ENCODE measurements around the gene CGNL1.

Gene CGNL1

DNA sequence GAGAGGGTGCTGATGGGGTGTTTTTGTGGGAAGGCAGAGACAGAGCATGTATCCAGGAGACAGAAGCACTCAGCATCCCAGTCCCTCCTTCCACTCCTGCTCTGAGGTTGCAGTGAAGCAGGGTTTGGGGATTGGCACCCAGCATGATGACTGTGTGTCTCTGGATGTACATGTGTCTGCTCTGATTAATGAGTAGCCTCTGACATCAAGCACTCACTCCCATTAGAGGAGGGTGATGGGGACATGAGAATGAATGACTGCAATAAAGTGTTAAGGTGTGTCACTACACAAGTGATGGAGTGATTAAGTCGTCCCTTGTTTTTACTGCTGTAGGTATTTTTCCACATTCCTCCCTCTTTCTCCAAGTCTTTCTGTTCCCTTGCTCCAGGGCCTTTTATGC lies 205.8 kb downstream of the CGNL1 start:
- no peaks in the 10 kb centered on the region for H3K36me3 Mint-ChIP-seq (ENCODE audit: low read depth)
- H3K27me3 Mint-ChIP-seq (ENCODE audit: low read depth) = peaks cover 12% of the 10 kb centered on the region
- H3K27ac Mint-ChIP-seq = no peak overlapping the region
- no peak for DNase-seq (ENCODE audit: low spot score)
- H3K4me3 Mint-ChIP-seq = no peak overlapping the region
- H3K9me3 Mint-ChIP-seq = peaks cover 14% of the 10 kb centered on the region
- H3K4me1 Mint-ChIP-seq (ENCODE audit: low read depth) = peaks cover 6% of the 10 kb centered on the region

DNA sequence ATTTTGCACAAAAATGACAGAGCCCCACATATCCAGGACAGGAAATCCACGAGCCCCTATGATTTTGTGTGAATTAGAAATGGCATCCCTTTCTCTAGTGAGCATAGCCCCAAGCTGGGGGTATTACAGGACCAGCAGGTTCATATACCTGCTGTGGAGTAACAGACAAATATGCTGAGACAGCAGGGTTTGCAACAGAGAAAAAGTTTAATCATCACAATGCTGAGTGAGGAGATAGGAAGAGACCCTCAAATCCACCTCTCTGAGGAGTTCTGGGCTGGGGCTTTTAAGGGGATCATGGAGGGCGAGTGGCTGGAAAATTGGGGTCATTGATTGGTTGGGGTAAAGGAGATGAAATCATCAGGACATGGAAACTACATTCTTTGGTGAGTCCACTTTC lies 207.0 kb downstream of the CGNL1 start:
- no peak overlapping the region for H3K4me3 Mint-ChIP-seq
- peaks cover 17% of the 10 kb centered on the region for H3K4me1 Mint-ChIP-seq (ENCODE audit: low read depth)
- peaks cover 14% of the 10 kb centered on the region for H3K9me3 Mint-ChIP-seq
- no peak for DNase-seq (ENCODE audit: low spot score)
- H3K36me3 Mint-ChIP-seq (ENCODE audit: low read depth) = no peaks in the 10 kb centered on the region
- no peak overlapping the region for H3K27ac Mint-ChIP-seq
- peaks cover 9% of the 10 kb centered on the region for H3K27me3 Mint-ChIP-seq (ENCODE audit: low read depth)

DNA sequence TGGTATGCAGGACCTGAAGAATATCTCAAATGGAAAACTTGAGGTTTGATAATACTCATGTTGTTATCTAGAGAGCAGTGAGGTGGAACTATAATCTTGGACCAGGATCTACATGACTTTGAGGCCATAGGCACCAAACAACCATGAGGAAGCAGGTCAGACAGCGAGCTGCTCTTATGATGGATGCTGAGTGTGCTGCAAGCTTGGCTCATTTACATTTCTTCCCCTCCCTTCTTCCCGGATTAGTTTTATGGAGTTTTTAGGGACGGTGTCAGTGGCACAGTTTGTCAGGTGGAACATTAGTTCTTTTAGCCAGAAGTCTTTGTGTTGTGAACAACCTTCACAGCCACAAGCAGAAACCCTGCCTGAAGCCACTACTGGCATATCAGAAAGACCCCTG lies 207.4 kb downstream of the CGNL1 start:
- no peak overlapping the region for H3K27ac Mint-ChIP-seq
- H3K9me3 Mint-ChIP-seq = peaks cover 14% of the 10 kb centered on the region
- H3K4me1 Mint-ChIP-seq (ENCODE audit: low read depth) = peaks cover 17% of the 10 kb centered on the region
- no peak overlapping the region for H3K4me3 Mint-ChIP-seq
- DNase-seq (ENCODE audit: low spot score) = no peak
- H3K36me3 Mint-ChIP-seq (ENCODE audit: low read depth) = no peaks in the 10 kb centered on the region
- peaks cover 9% of the 10 kb centered on the region for H3K27me3 Mint-ChIP-seq (ENCODE audit: low read depth)

DNA sequence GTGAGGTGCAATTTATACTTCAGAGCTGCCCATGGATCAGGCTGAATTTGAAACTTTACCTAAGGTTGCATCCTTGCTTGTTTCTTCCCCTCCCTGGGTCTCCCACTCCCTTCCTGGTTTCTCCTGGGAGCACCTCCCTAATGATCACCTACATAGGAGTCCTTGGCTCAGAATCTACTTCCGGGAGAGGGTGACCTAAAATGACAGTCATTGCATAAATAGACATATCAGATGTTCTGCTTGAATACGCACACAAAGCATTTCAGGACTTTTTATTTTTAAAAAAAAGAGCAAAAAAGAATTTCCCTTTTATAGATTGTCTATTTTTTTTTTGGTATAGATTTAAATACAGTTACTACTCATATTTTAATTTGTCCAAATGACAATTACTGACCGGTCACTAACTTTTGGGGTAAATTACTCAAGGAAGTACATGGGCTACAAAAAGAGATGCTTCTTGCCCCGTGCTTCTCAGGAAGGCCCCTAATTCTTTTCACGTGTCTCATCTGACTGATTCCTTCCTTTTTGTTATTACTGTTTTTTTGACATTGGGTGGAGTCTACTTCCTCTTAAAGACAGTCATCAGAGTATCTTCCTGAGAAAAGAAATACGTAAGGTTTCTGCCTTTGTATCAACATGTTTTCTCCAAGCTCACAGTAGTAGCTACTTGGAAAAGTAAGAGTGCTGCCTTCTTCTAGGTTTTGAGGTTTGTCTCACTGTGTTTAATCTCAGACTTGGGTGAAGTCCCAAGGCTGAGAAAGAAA lies 210.5 kb downstream of the CGNL1 start:
- Mint-ChIP-seq H3K27ac (peak overlapping the region; percentile 82), H3K4me3 (peak overlapping the region; percentile 30), H3K9me3 (peaks cover 14% of the 10 kb centered on the region), H3K27me3 (ENCODE audit: low read depth) (peaks cover 17% of the 10 kb centered on the region), H3K36me3 (ENCODE audit: low read depth) (no peaks in the 10 kb centered on the region), H3K4me1 (ENCODE audit: low read depth) (peaks cover 17% of the 10 kb centered on the region)
- DNase-seq (ENCODE audit: low spot score) = no peak

DNA sequence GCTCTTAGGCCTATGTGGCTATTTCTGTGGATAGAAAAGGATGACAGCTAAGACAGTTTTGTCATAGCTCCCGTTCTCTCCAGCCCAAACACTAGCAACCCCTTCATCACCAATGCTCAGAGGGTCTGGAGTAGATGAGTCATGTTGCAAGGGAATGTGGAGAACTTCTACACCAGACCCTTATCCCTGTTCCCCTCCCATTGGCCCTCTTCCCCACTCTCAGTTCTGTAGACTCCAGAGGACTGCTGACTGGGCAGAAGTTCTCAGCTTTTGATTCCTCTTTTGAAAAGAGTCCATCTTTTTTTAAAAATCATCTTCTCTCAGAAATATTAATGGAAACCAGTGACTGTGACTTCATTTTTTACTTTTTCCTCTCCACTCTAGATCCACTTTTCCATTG lies 213.0 kb downstream of the CGNL1 start:
- no peaks in the 10 kb centered on the region for H3K9me3 Mint-ChIP-seq
- H3K4me3 Mint-ChIP-seq = no peak overlapping the region
- no peak for DNase-seq (ENCODE audit: low spot score)
- peaks cover 17% of the 10 kb centered on the region for H3K4me1 Mint-ChIP-seq (ENCODE audit: low read depth)
- no peaks in the 10 kb centered on the region for H3K36me3 Mint-ChIP-seq (ENCODE audit: low read depth)
- H3K27ac Mint-ChIP-seq = no peak overlapping the region
- peaks cover 26% of the 10 kb centered on the region for H3K27me3 Mint-ChIP-seq (ENCODE audit: low read depth)

DNA sequence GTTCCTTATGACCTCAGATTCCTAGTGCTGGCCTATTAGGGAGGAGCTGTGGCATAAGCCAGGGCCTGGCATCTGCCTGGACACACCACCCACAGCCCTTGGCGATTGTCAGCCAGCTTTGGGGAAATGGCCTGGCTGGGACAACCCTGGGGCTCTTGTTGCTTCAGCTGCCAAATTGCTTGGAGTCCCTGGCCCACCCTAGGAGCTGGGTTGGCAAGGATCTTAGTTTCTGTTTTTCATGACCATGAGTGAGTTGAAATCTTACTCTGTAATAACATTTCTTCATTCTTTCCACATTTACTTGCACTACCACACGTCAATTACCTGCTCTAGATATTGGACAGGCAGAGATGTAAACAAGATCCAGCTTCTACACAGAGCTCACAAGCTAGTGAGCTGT lies 213.4 kb downstream of the CGNL1 start:
- H3K4me3 Mint-ChIP-seq = no peak overlapping the region
- H3K27me3 Mint-ChIP-seq (ENCODE audit: low read depth) = peaks cover 26% of the 10 kb centered on the region
- H3K9me3 Mint-ChIP-seq = no peaks in the 10 kb centered on the region
- no peaks in the 10 kb centered on the region for H3K36me3 Mint-ChIP-seq (ENCODE audit: low read depth)
- DNase-seq (ENCODE audit: low spot score) = no peak
- H3K27ac Mint-ChIP-seq = no peak overlapping the region
- H3K4me1 Mint-ChIP-seq (ENCODE audit: low read depth) = peaks cover 17% of the 10 kb centered on the region

DNA sequence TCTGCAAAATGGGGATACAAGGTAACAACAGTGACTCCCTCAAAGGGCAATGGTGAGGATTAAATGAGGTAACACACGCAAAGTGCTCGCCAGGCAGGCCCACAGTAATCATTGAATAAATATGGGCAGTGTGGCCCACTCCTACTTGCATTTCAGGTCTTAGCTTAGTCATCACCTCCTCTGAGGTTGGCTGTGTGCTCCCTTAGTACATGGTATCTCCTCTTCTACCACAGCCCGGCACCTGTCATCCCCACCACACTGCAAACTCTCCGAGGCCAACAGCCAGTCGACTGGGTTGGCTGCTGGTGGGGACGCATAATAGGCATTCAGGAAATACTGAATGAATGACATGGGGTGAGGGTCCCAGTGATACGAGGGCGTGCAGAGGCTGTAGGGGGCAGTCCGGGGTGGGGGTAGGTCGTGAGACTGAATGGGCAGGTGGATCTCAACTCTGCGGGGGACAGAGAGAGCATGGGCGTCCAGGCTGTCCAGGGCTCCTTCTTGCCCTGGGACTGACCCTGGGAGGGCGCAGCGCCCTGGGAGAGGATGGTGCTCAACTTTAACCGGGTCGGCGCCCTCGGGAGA lies 215.0 kb downstream of the CGNL1 start:
- H3K9me3 Mint-ChIP-seq = no peaks in the 10 kb centered on the region
- no peak overlapping the region for H3K27ac Mint-ChIP-seq
- no peak for DNase-seq (ENCODE audit: low spot score)
- H3K4me3 Mint-ChIP-seq = peak overlapping the region; percentile 73
- no peaks in the 10 kb centered on the region for H3K36me3 Mint-ChIP-seq (ENCODE audit: low read depth)
- H3K27me3 Mint-ChIP-seq (ENCODE audit: low read depth) = peaks cover 29% of the 10 kb centered on the region
- peaks cover 15% of the 10 kb centered on the region for H3K4me1 Mint-ChIP-seq (ENCODE audit: low read depth)

DNA sequence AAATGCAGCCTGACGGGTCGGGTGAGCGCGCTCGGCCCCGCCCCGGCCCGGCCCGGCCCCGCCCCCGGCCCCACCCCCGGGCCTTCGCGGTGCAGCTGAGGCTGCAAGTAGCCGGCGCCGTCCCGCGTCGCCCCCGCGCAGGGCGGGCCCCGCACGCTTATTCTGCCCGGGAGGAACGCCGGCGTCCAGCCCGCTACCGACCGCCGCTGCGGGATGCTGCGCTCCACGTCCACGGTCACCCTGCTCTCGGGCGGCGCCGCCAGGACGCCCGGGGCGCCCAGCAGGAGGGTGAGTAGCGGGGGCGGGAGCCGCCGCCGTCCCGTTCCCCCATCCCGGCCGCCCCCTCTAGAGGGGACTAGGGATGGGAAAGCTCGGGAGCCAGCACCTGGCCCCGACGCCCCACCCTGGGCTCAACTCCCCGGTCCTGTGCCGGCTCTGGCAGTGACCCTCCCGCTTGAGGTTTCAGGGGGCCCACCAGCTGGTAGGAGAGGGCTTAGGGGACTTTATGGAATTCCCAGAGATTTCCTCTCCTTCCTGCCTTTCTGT lies 215.6 kb downstream of the CGNL1 start, which contains the start of gene MYZAP:
Gene MYZAP (plus strand): TSS at position 83 of the 546 bp plus-strand sequence. CDS start 131 bp downstream, at position 214.
- peak; percentile 18 for DNase-seq (ENCODE audit: low spot score)
- Mint-ChIP-seq H3K36me3 (ENCODE audit: low read depth) (no peaks in the 10 kb centered on the region), H3K4me1 (ENCODE audit: low read depth) (peaks cover 12% of the 10 kb centered on the region), H3K4me3 (peak within 1 kb of the TSS; percentile 73), H3K27ac (no peak within 1 kb of the TSS), H3K9me3 (no peaks in the 10 kb centered on the region), H3K27me3 (ENCODE audit: low read depth) (peaks cover 29% of the 10 kb centered on the region)

DNA sequence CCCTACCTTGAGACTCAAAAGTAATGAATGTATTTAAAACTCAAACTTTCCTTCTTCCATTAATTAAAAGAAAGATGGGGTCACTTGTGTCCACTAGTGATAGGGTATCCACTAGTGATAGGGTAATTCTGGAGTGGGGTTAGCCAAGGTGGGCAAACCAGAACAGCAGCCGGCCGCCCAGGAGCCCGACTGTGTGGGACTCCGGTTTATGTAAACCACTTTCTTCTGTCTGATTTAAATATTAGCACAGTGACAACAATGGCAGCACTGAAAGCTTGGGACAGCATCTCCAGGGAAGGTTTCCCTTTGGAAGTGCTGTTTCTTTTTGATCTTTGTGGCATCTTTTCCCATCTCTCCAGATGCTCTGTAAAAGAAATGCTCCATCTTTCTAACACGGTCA lies 216.1 kb downstream of the CGNL1 start:
- H3K4me3 Mint-ChIP-seq = peak overlapping the region; percentile 46
- peaks cover 29% of the 10 kb centered on the region for H3K27me3 Mint-ChIP-seq (ENCODE audit: low read depth)
- H3K27ac Mint-ChIP-seq = no peak overlapping the region
- H3K4me1 Mint-ChIP-seq (ENCODE audit: low read depth) = peaks cover 7% of the 10 kb centered on the region
- DNase-seq (ENCODE audit: low spot score) = no peak
- no peaks in the 10 kb centered on the region for H3K36me3 Mint-ChIP-seq (ENCODE audit: low read depth)
- H3K9me3 Mint-ChIP-seq = no peaks in the 10 kb centered on the region

DNA sequence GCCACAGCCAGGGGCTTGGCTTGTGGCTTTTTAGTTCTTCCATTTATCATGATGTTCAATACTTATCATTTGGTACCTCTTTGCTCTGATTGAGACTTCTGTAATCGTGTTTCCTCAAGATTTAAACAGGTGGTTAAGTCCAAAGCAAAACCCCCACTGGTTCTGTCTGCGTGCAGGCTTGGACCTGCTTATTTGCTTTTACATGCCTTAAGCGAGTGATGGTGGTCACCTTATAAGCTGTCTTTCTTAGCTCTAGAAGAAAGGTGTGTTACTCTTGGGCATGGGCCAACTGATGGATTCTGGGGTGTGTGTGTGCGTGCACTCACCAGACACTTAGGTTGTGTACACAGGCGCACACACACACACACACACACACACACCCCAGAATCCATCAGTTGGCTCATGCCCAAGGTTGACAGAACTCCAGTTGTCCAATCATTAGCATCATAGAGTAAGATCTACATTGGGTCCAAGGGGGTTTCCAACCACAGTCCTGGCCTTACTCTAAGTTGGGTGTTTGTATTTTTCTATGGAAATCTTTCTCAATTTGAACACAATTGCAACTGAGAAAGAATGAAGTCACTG lies 216.6 kb downstream of the CGNL1 start:
- no peak overlapping the region for H3K27ac Mint-ChIP-seq
- no peaks in the 10 kb centered on the region for H3K9me3 Mint-ChIP-seq
- H3K27me3 Mint-ChIP-seq (ENCODE audit: low read depth) = peaks cover 29% of the 10 kb centered on the region
- H3K4me3 Mint-ChIP-seq = peak overlapping the region; percentile 46
- H3K36me3 Mint-ChIP-seq (ENCODE audit: low read depth) = no peaks in the 10 kb centered on the region
- DNase-seq (ENCODE audit: low spot score) = no peak
- H3K4me1 Mint-ChIP-seq (ENCODE audit: low read depth) = peaks cover 2% of the 10 kb centered on the region

DNA sequence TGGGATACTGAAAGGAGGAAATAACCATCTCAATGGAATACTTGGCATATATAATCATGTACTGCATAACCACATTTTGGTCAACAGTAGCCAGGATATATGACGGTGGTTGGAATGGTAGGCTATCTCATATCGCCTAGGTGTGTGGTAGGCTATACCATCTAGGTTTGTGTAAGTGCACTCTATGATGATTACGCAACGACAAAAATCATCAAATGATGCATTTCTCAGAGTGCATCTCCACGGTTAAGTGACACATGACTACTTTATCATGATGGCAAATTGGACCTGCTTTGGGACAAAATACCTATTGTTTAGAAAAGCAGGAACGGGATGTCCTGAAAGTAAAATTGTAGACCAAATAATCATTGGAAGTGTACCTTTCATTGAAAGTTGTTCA lies 218.2 kb downstream of the CGNL1 start:
- peaks cover 32% of the 10 kb centered on the region for H3K27me3 Mint-ChIP-seq (ENCODE audit: low read depth)
- no peaks in the 10 kb centered on the region for H3K4me1 Mint-ChIP-seq (ENCODE audit: low read depth)
- no peak overlapping the region for H3K4me3 Mint-ChIP-seq
- H3K27ac Mint-ChIP-seq = no peak overlapping the region
- H3K36me3 Mint-ChIP-seq (ENCODE audit: low read depth) = no peaks in the 10 kb centered on the region
- no peaks in the 10 kb centered on the region for H3K9me3 Mint-ChIP-seq
- DNase-seq (ENCODE audit: low spot score) = no peak

DNA sequence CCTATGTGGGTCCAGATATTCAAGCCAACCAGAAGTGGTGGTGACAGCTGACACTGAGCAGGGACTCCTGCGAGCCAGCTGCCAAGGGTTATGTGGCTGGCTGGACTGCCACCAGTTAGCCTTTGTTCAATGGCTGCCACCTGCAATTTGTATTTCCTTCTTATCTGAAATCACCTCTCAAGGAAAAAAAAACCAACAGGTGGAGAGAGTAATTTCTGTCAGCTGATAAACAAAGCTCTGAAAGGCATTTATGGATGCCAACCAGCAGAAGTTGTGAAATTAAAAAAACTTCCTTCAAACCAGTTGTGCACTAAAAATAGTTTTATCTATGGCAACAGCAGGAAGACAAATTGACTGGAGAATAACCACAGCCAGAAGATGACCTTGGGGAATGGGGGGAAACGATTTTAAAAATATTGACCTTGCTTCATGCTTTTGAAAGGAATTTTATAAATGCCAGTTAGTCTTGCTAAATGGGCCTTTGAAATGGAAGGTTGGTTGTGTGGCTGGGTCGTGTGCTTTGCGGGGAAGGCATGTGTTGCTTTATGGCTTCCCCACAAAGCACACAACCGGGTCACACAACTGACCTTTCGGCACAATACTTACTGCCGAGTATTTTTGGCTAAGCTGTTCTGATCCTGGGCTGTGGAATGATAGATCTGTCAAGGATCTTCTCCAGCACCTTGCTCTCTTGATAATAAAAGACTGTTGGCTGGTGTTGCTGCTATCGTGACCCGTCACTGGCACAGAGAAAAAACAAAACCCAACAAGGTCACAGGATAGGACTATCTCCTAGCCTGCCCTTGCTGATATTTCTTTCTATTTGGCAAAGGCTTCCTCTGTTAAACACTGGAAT lies 218.9 kb downstream of the CGNL1 start:
- Mint-ChIP-seq H3K9me3 (no peaks in the 10 kb centered on the region), H3K4me1 (ENCODE audit: low read depth) (no peaks in the 10 kb centered on the region), H3K4me3 (no peak overlapping the region), H3K27me3 (ENCODE audit: low read depth) (peaks cover 29% of the 10 kb centered on the region), H3K27ac (no peak overlapping the region), H3K36me3 (ENCODE audit: low read depth) (no peaks in the 10 kb centered on the region)
- no peak for DNase-seq (ENCODE audit: low spot score)

DNA sequence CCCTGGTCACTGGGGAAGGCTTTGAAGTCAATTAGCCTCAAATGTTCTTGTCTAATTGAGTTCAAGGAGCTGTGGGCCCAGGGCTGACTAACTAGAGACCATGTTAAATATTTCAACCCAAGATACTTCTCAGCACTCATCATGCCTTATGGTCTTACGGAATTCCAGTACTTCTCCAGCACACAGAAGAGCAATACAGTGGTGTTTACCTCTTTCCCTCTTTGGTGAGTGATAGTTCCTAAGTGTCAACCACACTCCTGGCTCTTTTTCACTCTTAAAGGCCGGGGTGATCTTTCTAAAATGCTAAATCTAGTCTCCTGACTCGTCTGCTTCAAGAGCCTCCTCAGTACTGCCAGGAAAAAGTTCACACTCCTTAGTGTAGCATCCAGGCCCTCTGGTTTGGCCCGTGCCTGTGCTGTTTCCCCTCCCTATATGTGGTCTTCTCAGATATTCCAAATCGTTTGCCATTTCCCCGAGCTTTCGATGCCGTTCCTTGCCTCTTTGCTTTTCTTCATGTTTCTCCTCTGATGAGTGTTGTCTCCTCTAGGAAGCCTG lies 220.1 kb downstream of the CGNL1 start:
- Mint-ChIP-seq H3K4me1 (ENCODE audit: low read depth) (no peaks in the 10 kb centered on the region), H3K27ac (no peak overlapping the region), H3K4me3 (no peak overlapping the region), H3K36me3 (ENCODE audit: low read depth) (no peaks in the 10 kb centered on the region), H3K27me3 (ENCODE audit: low read depth) (peaks cover 20% of the 10 kb centered on the region), H3K9me3 (no peaks in the 10 kb centered on the region)
- no peak for DNase-seq (ENCODE audit: low spot score)
